Left lung (tissue), 10 donors: ENCODE measurements around the gene CHST9. TPM values are rescaled to one million over a fixed set of nuclear protein-coding genes. Genes with fewer than 3 reads are reported as not detected.

Source experiments
- ATAC-seq: fragments of 200-7000 bp; cut with Tn5 transposase; one replicate; pipeline ENCODE4 v1.9.1; 2020; ENCODE audit warnings: moderate library complexity
- DNase-seq, 4 donors: peaks; one replicate each; pipeline ENCODE4 v3.0.0-alpha.2; 2013 to 2020
- H3K27ac ChIP-seq, 2 donors: fragments of 200-600 bp; sonication (generic) in 1 of 2; one replicate each; pipeline versions ENCODE4 v1.5.0 to v1.8.0; 2020 to 2021
- H3K27me3 ChIP-seq, 2 donors: fragments of 200-600 bp; sonication (generic) in 1 of 2; one replicate each; pipeline versions ENCODE4 v1.5.0 to v1.8.0; 2020 to 2021
- H3K36me3 ChIP-seq, 2 donors: fragments of 200-600 bp; sonication (generic) in 1 of 2; one replicate each; pipeline versions ENCODE4 v1.5.0 to v1.8.0; 2020 to 2021
- H3K4me1 ChIP-seq, 2 donors: fragments of 200-600 bp; one replicate each; pipeline ENCODE4 v1.8.0; 2021
- H3K4me3 ChIP-seq, 2 donors: fragments of 200-600 bp; sonication (generic) in 1 of 2; one replicate each; pipeline versions ENCODE4 v1.5.0 to v1.8.0; 2020 to 2021; ENCODE audit warnings: mild to moderate bottlenecking in 1 of 2
- H3K9me3 ChIP-seq, 2 donors: fragments of 200-600 bp; sonication (generic) in 1 of 2; one replicate each; pipeline versions ENCODE4 v1.5.0 to v1.8.0; 2020 to 2021
- intact Hi-C, 2 donors: fragments of 100-400 bp; cut with DNase I; formaldehyde crosslinking; loops; one replicate each; pipeline versions ENCODE4 v1.11.2 to v1.14.2; 2022
- polyA plus RNA-seq, 6 donors: library from polyadenylated mRNA; unstranded; fragments of 120-200 nt; gene quantifications; one replicate each; pipeline ENCODE4 v1.2.1, GENCODE V29; 2013; ENCODE audit not compliant: insufficient read length in 6 of 6
- total RNA-seq, 2 donors: library from RNA; stranded (reverse); fragmentation: NEBNext Ultra II Directional; extraction: Animal tissue kit (Norgen Biotek cat#: 25700); gene quantifications; one replicate each; pipeline ENCODE4 v1.2.1, GENCODE V29; 2021
- TF ChIP-seq, protein P1 (sequence below), 2 donors: fragments of 200-600 bp; sonication (generic) in 1 of 2; IDR thresholded peaks; one replicate each; pipeline versions ENCODE4 v1.5.0 to v1.8.0; 2021; ENCODE audit warnings: antibody characterized with exemption in 2 of 2
- donor health status: DM: no; HTN: yes; CAD: no.
- donor health status: DM: no; HTN: no; CAD: no.

Gene CHST9
- total and polyA plus RNA-seq, 8 donors = 0.12 to 4.2 (median 2.6) TPM

DNA sequence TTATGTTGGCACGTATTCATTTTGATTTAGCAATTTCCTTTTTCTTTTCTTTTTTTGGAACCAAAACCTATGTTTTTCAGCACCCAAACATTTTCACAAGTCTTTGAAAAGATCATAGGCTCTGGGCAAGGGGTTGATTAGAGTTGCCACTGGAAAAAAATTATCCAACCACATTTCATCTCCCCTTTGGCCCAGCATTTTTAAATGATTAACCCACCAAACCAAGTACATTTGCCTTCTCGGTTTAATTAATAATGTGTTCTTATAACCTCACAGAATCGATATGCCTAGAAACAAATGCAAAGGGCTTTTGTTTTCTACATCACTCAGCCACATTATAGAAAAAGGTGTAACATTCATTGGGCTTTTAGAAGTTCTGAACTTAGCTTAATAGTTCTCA lies 66.1 kb downstream of the CHST9 start:
- intact Hi-C loops = no loop called here
- H3K36me3 ChIP-seq = no peaks in the 10 kb centered on the region
- H3K9me3 ChIP-seq = no peaks in the 10 kb centered on the region
- DNase-seq (no peak), ATAC-seq (no peak)
- no peak overlapping the region for H3K27ac ChIP-seq
- H3K4me3 ChIP-seq = no peak overlapping the region
- no peaks in the 10 kb centered on the region for H3K27me3 ChIP-seq
- TF ChIP-seq, protein P1, sequence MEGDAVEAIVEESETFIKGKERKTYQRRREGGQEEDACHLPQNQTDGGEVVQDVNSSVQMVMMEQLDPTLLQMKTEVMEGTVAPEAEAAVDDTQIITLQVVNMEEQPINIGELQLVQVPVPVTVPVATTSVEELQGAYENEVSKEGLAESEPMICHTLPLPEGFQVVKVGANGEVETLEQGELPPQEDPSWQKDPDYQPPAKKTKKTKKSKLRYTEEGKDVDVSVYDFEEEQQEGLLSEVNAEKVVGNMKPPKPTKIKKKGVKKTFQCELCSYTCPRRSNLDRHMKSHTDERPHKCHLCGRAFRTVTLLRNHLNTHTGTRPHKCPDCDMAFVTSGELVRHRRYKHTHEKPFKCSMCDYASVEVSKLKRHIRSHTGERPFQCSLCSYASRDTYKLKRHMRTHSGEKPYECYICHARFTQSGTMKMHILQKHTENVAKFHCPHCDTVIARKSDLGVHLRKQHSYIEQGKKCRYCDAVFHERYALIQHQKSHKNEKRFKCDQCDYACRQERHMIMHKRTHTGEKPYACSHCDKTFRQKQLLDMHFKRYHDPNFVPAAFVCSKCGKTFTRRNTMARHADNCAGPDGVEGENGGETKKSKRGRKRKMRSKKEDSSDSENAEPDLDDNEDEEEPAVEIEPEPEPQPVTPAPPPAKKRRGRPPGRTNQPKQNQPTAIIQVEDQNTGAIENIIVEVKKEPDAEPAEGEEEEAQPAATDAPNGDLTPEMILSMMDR (IDR thresholded peaks at IDR 0.05) = no peak
- H3K4me1 ChIP-seq = no peaks in the 10 kb centered on the region

DNA sequence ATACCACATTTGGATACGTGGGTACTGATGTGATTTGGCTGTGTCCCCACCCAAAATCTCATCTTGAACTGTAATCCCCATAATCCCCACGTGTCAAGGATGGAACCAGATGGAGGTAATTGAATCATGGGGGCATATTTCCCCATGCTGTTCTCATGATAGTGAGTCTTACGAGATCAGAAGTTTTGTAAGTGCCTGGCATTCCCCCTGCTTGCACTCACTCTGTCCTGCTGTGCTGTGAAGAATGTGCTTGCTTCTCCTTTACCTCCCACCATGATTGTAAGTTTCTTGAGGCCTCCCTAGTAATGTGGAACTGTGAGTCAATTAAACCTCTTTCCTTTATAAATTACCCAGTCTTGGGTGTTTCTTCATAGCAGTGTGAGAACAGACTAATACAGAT lies 70.3 kb downstream of the CHST9 start:
- H3K9me3 ChIP-seq = peaks cover 0 to 7% of the 10 kb centered on the region in 2 donors
- intact Hi-C loops = no loop called here
- no peaks in the 10 kb centered on the region for H3K27me3 ChIP-seq
- TF ChIP-seq, protein P1 (IDR thresholded peaks at IDR 0.05) = no peak
- no peaks in the 10 kb centered on the region for H3K4me1 ChIP-seq
- H3K4me3 ChIP-seq = no peak overlapping the region
- H3K36me3 ChIP-seq = no peaks in the 10 kb centered on the region
- ATAC-seq (no peak), DNase-seq (no peak)
- H3K27ac ChIP-seq = no peak overlapping the region

DNA sequence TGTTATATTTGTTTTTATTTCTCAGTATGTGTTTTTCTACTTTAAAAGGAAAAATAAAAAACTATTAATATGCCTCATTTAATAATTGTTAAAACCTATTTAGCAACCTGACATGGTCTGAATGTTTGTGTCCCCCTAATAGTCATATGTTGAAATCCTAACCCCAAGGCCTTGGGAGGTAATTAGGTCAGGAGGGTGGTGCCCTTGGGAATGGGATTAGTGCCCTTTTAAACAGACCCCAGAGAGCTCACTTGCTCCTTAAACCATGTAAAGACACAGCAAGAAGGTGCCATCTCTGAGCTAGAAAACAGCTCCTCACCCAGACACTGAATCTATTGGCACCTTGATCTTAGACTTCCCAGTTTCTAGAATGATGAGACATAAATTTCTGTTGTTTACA lies 71.8 kb downstream of the CHST9 start:
- Histone ChIP-seq H3K27me3 (no peaks in the 10 kb centered on the region), H3K4me3 (no peak overlapping the region)
- intact Hi-C loops = no loop called here

DNA sequence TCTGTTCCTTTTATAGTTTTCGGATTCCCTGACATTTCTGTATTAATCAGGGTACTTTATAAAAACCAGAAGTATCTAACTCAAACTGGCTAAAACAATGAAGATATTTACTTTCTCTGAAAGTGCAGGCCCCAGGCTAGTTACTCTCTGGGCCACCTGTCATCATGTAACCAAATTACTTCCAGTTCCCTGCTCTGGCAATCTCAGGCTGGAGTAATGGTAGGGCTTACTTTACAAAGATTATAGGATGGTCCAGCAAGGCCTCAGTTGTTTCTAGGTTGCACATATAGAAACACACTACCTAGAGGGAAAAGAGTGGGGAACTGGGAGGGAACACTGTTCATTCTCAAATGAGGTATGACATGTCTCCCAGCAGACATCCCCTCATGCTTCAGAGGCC lies 74.8 kb downstream of the CHST9 start:
- Histone ChIP-seq H3K4me3 (no peak overlapping the region), H3K36me3 (no peaks in the 10 kb centered on the region), H3K9me3 (peaks cover 0 to 7% of the 10 kb centered on the region in 2 donors), H3K27me3 (no peaks in the 10 kb centered on the region), H3K27ac (no peak overlapping the region), H3K4me1 (no peaks in the 10 kb centered on the region)
- intact Hi-C loops = no loop called here
- ATAC-seq (no peak), DNase-seq (no peak)
- TF ChIP-seq, protein P1 (IDR thresholded peaks at IDR 0.05) = no peak

More for the DNA sequence above, 71.8 kb downstream of the CHST9 start:
- H3K4me1 ChIP-seq = no peaks in the 10 kb centered on the region
- ATAC-seq = no peak
- no peak overlapping the region for H3K27ac ChIP-seq
- no peaks in the 10 kb centered on the region for H3K36me3 ChIP-seq
- TF ChIP-seq, protein P1 (IDR thresholded peaks at IDR 0.05) = no peak
- DNase-seq = no peak
- H3K9me3 ChIP-seq = peaks cover 0 to 7% of the 10 kb centered on the region in 2 donors

DNA sequence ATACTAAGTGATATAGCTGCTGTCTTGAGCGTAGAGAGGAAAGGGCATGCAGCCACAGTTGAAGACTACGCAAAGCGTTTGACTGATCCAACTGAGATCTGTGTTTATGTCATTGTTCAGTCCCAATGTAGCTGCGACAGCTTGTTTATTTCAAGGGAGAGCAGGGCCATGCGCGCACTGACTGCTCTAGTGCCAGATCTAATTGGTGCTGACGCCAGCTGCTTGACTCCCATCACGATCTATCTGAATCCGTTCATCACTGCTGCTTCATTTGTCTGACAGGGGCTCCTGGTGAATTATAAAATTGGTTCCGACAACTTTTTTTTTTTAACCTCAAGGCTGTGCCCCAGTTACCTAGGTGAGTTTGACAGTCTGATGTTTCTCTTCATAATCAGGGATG lies 75.7 kb downstream of the CHST9 start:
- H3K9me3 ChIP-seq = peaks cover 0 to 7% of the 10 kb centered on the region in 2 donors
- H3K27ac ChIP-seq = no peak overlapping the region
- no peak for ATAC-seq
- TF ChIP-seq, protein P1 (IDR thresholded peaks at IDR 0.05) = no peak
- DNase-seq = peak in 2 of 4 donors; percentile 8 to 29
- intact Hi-C loops = no loop called here
- no peaks in the 10 kb centered on the region for H3K27me3 ChIP-seq
- H3K4me3 ChIP-seq = no peak overlapping the region
- H3K4me1 ChIP-seq = no peaks in the 10 kb centered on the region
- no peaks in the 10 kb centered on the region for H3K36me3 ChIP-seq
